D341Med (cell line): ENCODE measurements around the gene IAH1.

ENCODE experiments used
- DNase-seq: peaks from one replicate; pipeline ENCODE4 v3.0.0; 2012; ENCODE audit warnings: low spot score

Gene IAH1

GRCh38 chr2:9527995-9528787, 53.8 kb downstream of the IAH1 start:
- no peak for DNase-seq

- DNase-seq: no peak
These were observed 58.1 kb downstream of the IAH1 start for GRCh38 chr2:9532421-9532820.

GRCh38 chr2:9533663-9534062, 59.3 kb downstream of the IAH1 start:
- no peak for DNase-seq

- no peak for DNase-seq
These were observed 60.8 kb downstream of the IAH1 start for GRCh38 chr2:9535177-9535576.

- DNase-seq: no peak
These were observed 62.2 kb downstream of the IAH1 start for GRCh38 chr2:9536504-9536903.

GRCh38 chr2:9538000-9538507, 63.7 kb downstream of the IAH1 start:
- no peak for DNase-seq
